Brain microvascular endothelial cell (primary cell): Measurements from ENCODE around the gene RGS1.

ENCODE experiments used
- DNase-seq: peaks from one replicate; pipeline ENCODE4 v3.0.0-alpha.2; 2020
- H3K27ac ChIP-seq: fragments of 250-450 bp; sonication (Bioruptor Pico); 2 replicates; pipeline ENCODE4 v1.5.1; 2020; ENCODE audit warnings: mild to moderate bottlenecking, moderate library complexity
- H3K27me3 ChIP-seq: fragments of 250-450 bp; sonication (Bioruptor Pico); replicated peaks from 2 replicates; pipeline ENCODE4 v1.5.1; 2020; ENCODE audit warnings: mild to moderate bottlenecking
- H3K36me3 ChIP-seq: fragments of 250-450 bp; sonication (Bioruptor Pico); replicated peaks from 2 replicates; pipeline ENCODE4 v1.5.1; 2020; ENCODE audit warnings: mild to moderate bottlenecking
- H3K4me3 ChIP-seq: 2 replicates; pipeline ENCODE4 v1.5.1; 2011; ENCODE audit warnings: low read depth, mild to moderate bottlenecking, control low read depth, low read length, moderate library complexity
- CTCF ChIP-seq: IDR thresholded peaks from 2 replicates; pipeline ENCODE4 v1.5.1; 2011; ENCODE audit warnings: low read depth, mild to moderate bottlenecking, moderate library complexity, low read length, control low read depth, inconsistent platforms; ENCODE audit errors: missing control alignments
- in situ Hi-C: cut with HindIII; loops from 2 replicates; pipeline ENCODE4 v1.10.0; 2017; ENCODE audit warnings: low sequenced_read_pairs, low pct_ligation_motif_present

The RGS1 gene

DNA sequence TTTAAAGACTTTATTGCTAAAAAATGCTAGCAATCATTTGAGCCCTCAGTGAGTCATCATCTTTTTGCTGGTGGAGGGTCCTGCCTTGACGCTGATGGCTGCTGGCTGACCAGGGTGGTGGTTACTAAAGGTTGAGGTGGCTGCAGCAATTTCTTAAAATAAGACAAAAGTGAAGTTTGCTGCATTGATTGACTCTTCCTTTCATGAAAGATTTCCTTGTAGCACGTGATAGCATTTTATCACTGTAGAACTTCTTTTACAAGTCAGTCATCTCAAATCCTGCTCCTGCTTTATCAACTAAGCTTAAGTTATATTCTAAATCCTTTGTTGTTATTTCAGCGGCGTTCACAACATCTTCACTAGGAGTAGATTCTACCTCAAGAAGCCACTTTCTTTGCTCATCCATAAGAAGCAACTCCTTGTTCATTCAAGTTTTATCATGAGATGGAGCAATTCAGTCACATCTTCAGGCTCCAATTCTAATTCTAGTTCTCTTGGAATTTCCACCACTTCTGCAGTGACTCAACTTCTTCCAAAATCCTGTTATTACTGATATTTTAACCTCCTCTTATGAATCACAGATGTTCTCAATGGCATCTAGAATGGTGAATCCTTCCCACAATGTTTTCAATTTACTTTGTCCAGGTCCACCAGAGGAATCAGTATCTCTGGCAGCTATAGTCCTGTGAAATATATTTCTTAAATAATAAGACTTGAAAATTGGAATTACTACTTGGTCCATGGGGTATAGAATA, 17.6 kb upstream of the RGS1 start:
- H3K27ac ChIP-seq: peak overlapping the region; percentile 97
- H3K36me3 ChIP-seq: no peaks in the 10 kb centered on the region
- DNase-seq: peak; percentile 23
- in situ Hi-C loops: no loop called here
- H3K4me3 ChIP-seq: no peak overlapping the region
- TF ChIP-seq CTCF: no peak
- no peaks in the 10 kb centered on the region for H3K27me3 ChIP-seq

GRCh38 chr1:192559115-192560006, 16.2 kb upstream of the RGS1 start:
- DNase-seq: peak; percentile 95
- Histone ChIP-seq H3K36me3 (no peaks in the 10 kb centered on the region), H3K4me3 (no peak overlapping the region), H3K27me3 (no peaks in the 10 kb centered on the region), H3K27ac (peak overlapping the region; percentile 97)
- in situ Hi-C loops: no loop called here
- no peak for TF ChIP-seq CTCF

- Histone ChIP-seq H3K27ac (no peak overlapping the region), H3K36me3 (no peaks in the 10 kb centered on the region), H3K27me3 (no peaks in the 10 kb centered on the region), H3K4me3 (no peak overlapping the region)
- TF ChIP-seq CTCF: no peak
- in situ Hi-C loops: no loop called here
- no peak for DNase-seq
Observed at GRCh38 chr1:192561301-192561700, 14.3 kb upstream of the RGS1 start.

DNA sequence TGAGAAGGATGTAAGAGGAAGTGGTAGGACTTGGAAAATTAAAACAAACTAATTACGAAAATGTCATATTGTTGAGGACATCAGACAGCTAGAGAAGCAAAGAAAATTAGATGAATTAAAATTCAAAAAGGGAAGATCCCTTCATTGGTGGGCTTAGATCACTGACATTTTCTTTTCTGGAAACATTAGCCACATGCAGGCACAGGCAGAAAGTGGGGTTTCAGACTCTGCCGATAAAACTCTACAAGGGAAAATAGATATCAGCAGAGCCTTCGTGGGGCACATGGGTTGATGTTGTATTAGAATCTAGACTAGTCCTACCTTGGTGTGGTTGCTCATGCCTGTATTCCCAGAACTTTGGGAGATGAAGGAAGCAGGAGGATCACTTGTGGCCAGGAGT, 12.4 kb upstream of the RGS1 start:
- no peak for DNase-seq
- H3K36me3 ChIP-seq: no peaks in the 10 kb centered on the region
- in situ Hi-C loops: no loop called here
- TF ChIP-seq CTCF: no peak
- no peak overlapping the region for H3K4me3 ChIP-seq
- no peaks in the 10 kb centered on the region for H3K27me3 ChIP-seq
- no peak overlapping the region for H3K27ac ChIP-seq

DNA sequence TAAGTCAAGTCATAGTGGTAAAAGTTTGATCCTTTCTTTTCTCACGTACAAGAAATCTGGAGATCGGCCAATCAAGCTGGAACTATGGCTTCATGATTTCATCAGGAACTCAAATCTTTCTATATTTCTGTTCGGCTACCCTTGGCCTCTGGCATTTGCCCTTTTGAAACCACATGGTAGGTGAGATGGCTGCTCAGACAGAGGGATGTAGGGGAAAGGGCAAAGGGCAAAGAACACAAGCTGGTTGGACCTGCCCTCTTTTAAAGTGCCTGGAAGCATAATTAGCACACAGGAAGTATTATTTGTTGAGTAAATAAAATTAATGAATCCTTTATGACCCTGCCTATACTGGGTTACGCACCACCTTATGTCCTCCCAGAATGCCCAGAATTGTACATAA, 11.5 kb upstream of the RGS1 start:
- Histone ChIP-seq H3K4me3 (no peak overlapping the region), H3K36me3 (no peaks in the 10 kb centered on the region), H3K27ac (no peak overlapping the region), H3K27me3 (no peaks in the 10 kb centered on the region)
- DNase-seq: no peak
- TF ChIP-seq CTCF: no peak
- in situ Hi-C loops: no loop called here
